K562 (cell line): ENCODE data around the gene CUTA. TPM values are rescaled to one million over a fixed set of nuclear protein-coding genes. Genes with fewer than 3 reads are reported as not detected.

Experiments
- AFF1 ChIP-seq, 2 experiments: fragments of 450-650 bp; IDR thresholded peaks; 2 replicates each; pipeline ENCODE4 v1.6.1; 2018; ENCODE audit warnings: mild to moderate bottlenecking in 2 of 2, low read depth in 1 of 2; ENCODE audit not compliant: partially characterized antibody in 2 of 2
- DDX20 ChIP-seq: fragments of 450-650 bp; IDR thresholded peaks from 2 replicates; pipeline ENCODE4 v1.6.1; 2016; ENCODE audit warnings: missing genetic modification characterization, low read depth, mild to moderate bottlenecking, missing compliant biosample characterization, moderate library complexity
- DEAF1 ChIP-seq: fragments of 450-650 bp; formaldehyde crosslinking; IDR thresholded peaks from 2 replicates; pipeline ENCODE4 v1.4.0; 2020; ENCODE audit warnings: mild to moderate bottlenecking, moderate library complexity
- EZH2 ChIP-seq: IDR thresholded peaks from 2 replicates; pipeline ENCODE4 v1.6.1; 2012; ENCODE audit warnings: low read depth, mild to moderate bottlenecking, inconsistent platforms, low read length, borderline replicate concordance
- FOXO4 ChIP-seq: fragments of 450-650 bp; formaldehyde crosslinking; IDR thresholded peaks from 2 replicates; pipeline ENCODE4 v1.4.0; 2020; ENCODE audit warnings: mild to moderate bottlenecking, moderate library complexity
- GATA2 ChIP-seq: sonication (generic); formaldehyde crosslinking; IDR thresholded peaks from 2 replicates; pipeline ENCODE4 v1.4.0; 2020; ENCODE audit warnings: mild to moderate bottlenecking, missing genetic modification reagents
- HMBOX1 ChIP-seq: sonication (generic); IDR thresholded peaks from 2 replicates; pipeline ENCODE4 v1.6.1; 2016
- MIER1 ChIP-seq: fragments of 450-650 bp; IDR thresholded peaks from 2 replicates; pipeline ENCODE4 v1.6.1; 2016; ENCODE audit warnings: antibody characterized with exemption, mild to moderate bottlenecking, low read depth
- SP2 ChIP-seq: IDR thresholded peaks from 2 replicates; pipeline ENCODE4 v1.6.1; 2011; ENCODE audit warnings: mild to moderate bottlenecking, low read depth, low read length, moderate library complexity; ENCODE audit not compliant: poor library complexity, severe bottlenecking; ENCODE audit errors: extremely low read depth
- TARDBP ChIP-seq: fragments of 450-650 bp; IDR thresholded peaks from 2 replicates; pipeline ENCODE4 v1.6.1; 2016
- TCF15 ChIP-seq: fragments of 250-450 bp; sonication (Bioruptor Pico); IDR thresholded peaks from 2 replicates; pipeline ENCODE4 v1.8.0; 2022; ENCODE audit warnings: moderate library complexity, mild to moderate bottlenecking, inconsistent platforms
- ZFP1 ChIP-seq: fragments of 450-650 bp; formaldehyde crosslinking; IDR thresholded peaks from 2 replicates; pipeline ENCODE4 v1.4.0; 2020; ENCODE audit warnings: mild to moderate bottlenecking, mixed read lengths
- ZFP36 ChIP-seq: fragments of 150-350 bp; IDR thresholded peaks from 2 replicates; pipeline ENCODE4 v1.6.1; 2018; ENCODE audit warnings: low read length, low read depth; ENCODE audit not compliant: partially characterized antibody
- ZNF445 ChIP-seq: fragments of 250-450 bp; sonication (Bioruptor Pico); IDR thresholded peaks from 2 replicates; pipeline ENCODE4 v1.4.0; 2020; ENCODE audit warnings: low read depth, mild to moderate bottlenecking, moderate library complexity
- ZNF639 ChIP-seq, 2 experiments: fragments of 200-800 bp in 1 of 2; sonication (Bioruptor generic) in 1 of 2; sonication (generic) in 1 of 2; formaldehyde crosslinking in 1 of 2; IDR thresholded peaks in 1 of 2; conservative IDR thresholded peaks in 1 of 2; 2 replicates each; pipeline versions ENCODE4 v1.5.0 to v1.6.1; 2016 to 2020; ENCODE audit warnings: missing compliant biosample characterization in 1 of 2, missing genetic modification characterization in 1 of 2, missing genetic modification reagents in 1 of 2
- ZNF79 ChIP-seq: fragments of 250-450 bp; sonication (Bioruptor Pico); IDR thresholded peaks from 2 replicates; pipeline ENCODE4 v1.4.0; 2020; ENCODE audit warnings: low read depth, mild to moderate bottlenecking, moderate library complexity
- polyA plus RNA-seq, 8 experiments: library from polyadenylated mRNA; depleted of rRNA in 4 of 8; stranded (reverse) in 5 of 8; unstranded in 3 of 8; fragments of >200 nt; fragmentation: Nextera tagmentation in 2 of 8; fragmentation: Illumina TruSeq in 1 of 8; extraction: Ambion mirVana in 2 of 8; extraction: Trizol in 1 of 8; gene quantifications; 2 replicates each; pipeline versions ENCODE4 v1.2.1 to v1.2.3, GENCODE V29; 2011 to 2014; ENCODE audit warnings: inconsistent platforms in 1 of 8, missing spikeins in 1 of 8
- total RNA-seq, 7 experiments: library from RNA; depleted of rRNA in 6 of 7; stranded (reverse); fragments of >200 nt in 6 of 7; fragmentation: Illumina TruSeq in 2 of 7; extraction: Trizol in 2 of 7; gene quantifications; 2 replicates each; pipeline versions ENCODE4 v1.2.1 to v1.2.3, GENCODE V29; 2011 to 2021; ENCODE audit warnings: low replicate concordance in 1 of 7

Gene CUTA
- total and polyA plus RNA-seq, 9 of the 15 experiments (the other 6 are each of a cell fraction or from before 2014, with no cell fraction given) = 166 to 682 (median 310) TPM

- TF ChIP-seq DEAF1 (CRISPR knock-in tag) = no peak
- TF ChIP-seq ZNF79 (CRISPR knock-in tag) = no peak
- TF ChIP-seq ZFP36 = no peak
- TF ChIP-seq MIER1 = peak; percentile 72; the same call in 1 of the 2 replicates
- TF ChIP-seq SP2 = no peak
- no peak for TF ChIP-seq HMBOX1
- no peak for TF ChIP-seq ZNF639 (CRISPR knock-in tag; conservative IDR thresholded peaks at IDR 0.05 in 1 of 2, IDR thresholded peaks at IDR 0.05 in 1 of 2)
- no peak for TF ChIP-seq ZFP1 (CRISPR knock-in tag)
- TF ChIP-seq AFF1 (IDR thresholded peaks at IDR 0.05; ENCODE audit: low read depth in 1 of 2, partially characterized antibody in 2 of 2) = peak; percentile 67 to 82
- TF ChIP-seq DDX20 = no peak
- TF ChIP-seq TARDBP = no peak
- no peak for TF ChIP-seq FOXO4 (CRISPR knock-in tag)
- no peak for TF ChIP-seq EZH2
- TF ChIP-seq TCF15 (CRISPR knock-in tag) = no peak
- no peak for TF ChIP-seq ZNF445 (CRISPR knock-in tag)
- TF ChIP-seq GATA2 (CRISPR knock-in tag) = peak; percentile 69
Observed at GRCh38 chr6:33424855-33425667, 7.2 kb upstream of the CUTA start (continued).
